Urinary bladder (tissue), 4 donors: Measurements from ENCODE around the gene ZMYM5. TPM values are rescaled to one million over a fixed set of nuclear protein-coding genes. Genes with fewer than 3 reads are reported as not detected.
A peak's percentile ranks its signal among the peaks of the same experiment; 100 is the strongest.
"Not testable (repeated sequence)": the region's sequence is repeated elsewhere in the genome, so short reads cannot be mapped to it uniquely, and the experiment has no call there.

Experiments
- DNase-seq: peaks from one replicate; pipeline ENCODE4 v3.0.0-alpha.2; 2015; ENCODE audit errors: extremely low spot score
- H3K27ac ChIP-seq: one replicate; pipeline ENCODE4 v1.5.1; 2013; ENCODE audit warnings: low read depth, mild to moderate bottlenecking, moderate library complexity
- H3K36me3 ChIP-seq: one replicate; pipeline ENCODE4 v1.6.1; 2013; ENCODE audit warnings: mild to moderate bottlenecking, moderate library complexity; ENCODE audit not compliant: insufficient read depth
- H3K4me1 ChIP-seq: one replicate; pipeline ENCODE4 v1.6.1; 2013; ENCODE audit warnings: mild to moderate bottlenecking, moderate library complexity; ENCODE audit not compliant: insufficient read depth
- H3K4me3 ChIP-seq: one replicate; pipeline ENCODE4 v1.5.1; 2013; ENCODE audit warnings: low read depth, low read length
- WGBS: extraction: QIAGEN DNeasy Blood & Tissue Kit; methylation state at CpG from one replicate; pipeline ENCODE4 v1.1.7; 2013; 5-methylcytosine and 5-hydroxymethylcytosine counted together
- polyA plus RNA-seq: library from polyadenylated mRNA; stranded (reverse); fragments of 200-250 nt; gene quantifications from one replicate; pipeline ENCODE4 v1.2.3, GENCODE V29; 2013
- total RNA-seq: library from RNA; depleted of rRNA; stranded (reverse); fragments of >200 nt; gene quantifications from one replicate; pipeline ENCODE4 v1.2.3, GENCODE V29; 2014
- donor health status: healthy with polysubstance abuse.
- donor health status: healthy.

Gene ZMYM5
- total RNA-seq = 41.0 TPM
- polyA plus RNA-seq = 9.7 TPM

DNA sequence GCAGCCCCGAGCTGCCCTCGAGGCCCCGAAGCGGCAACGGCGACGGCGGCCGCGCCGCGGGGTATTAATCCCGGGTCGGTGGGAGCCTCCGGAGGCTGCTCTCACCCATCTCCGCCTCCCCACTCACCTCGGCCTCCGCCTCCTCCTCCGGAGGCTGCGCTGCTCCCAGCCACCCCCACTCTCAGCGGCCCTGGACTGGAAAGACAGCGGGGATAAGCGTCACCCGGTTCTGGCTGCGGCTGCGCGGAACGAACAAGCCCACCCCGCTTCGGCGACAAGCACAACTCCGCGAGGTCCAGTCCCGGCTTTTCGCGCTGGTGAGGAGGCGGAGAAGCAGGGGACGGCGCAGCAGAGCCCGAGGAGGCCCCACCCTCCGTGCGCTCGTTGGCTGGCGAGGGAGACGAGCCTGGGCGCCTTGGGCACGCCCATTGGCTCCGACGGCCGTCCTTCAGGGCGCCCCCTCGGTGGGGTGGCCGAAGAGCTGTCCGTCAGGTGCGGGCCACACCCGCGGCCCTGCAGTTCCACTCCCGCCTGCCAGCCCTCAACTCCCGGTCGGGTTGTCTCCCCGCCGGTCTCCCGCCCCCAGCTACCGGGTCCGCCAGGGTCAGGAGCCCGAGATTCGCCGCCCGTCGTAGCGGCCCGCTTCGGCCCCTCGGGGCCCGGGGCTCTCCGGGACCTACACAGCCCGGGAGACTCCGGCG is at the start of gene ZMYM5:
TSS of gene ZMYM5 (minus strand) at position 327 of the 701 bp plus-strand sequence. CDS start 11,469 bp downstream, outside the sequence.
- H3K36me3 ChIP-seq = no peaks in the 10 kb centered on the region
- peak within 1 kb of the TSS; percentile 80 for H3K4me3 ChIP-seq
- H3K27ac ChIP-seq = peak within 1 kb of the TSS; percentile 98
- H3K4me1 ChIP-seq = peaks cover 4% of the 10 kb centered on the region
- WGBS = under 1% methylated on average over 79 of the region's 79 CpGs
- peak; percentile 98 for DNase-seq

DNA sequence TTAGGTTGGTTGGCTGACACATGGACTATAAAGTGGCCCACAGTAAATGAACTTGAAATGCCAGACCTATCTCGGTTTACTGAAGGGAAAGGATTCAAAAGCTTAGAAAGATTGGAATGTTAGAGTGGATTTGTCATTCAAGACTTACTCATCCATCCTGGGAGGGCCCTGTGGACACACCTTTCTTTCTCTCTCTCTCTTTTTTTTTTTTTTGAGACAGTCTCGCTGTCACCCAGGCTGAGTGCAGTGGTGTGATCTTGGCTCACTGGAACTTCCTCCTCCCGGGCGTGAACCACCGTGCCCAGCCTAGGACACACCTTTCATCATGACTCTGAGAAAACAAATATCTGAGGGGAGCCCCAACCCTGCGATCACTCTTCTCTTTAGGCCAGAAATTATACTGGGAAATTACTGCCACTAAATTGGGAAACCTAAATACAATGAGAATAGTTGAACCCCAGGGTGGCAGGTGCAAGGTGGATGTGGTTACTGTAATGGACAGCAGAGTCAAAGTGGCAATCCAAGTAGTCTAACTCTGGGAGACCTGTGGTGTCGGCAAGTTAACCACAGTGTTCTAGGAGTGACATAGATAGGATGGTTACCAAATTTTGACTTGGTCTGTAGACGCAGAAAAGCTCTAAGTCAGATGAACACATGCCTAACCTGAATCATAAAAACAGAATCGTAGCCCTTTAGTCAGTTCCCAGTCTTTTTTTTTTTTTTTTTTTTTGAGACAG is 47.1 kb upstream of the ZMYM5 start:
- no peak for DNase-seq
- no peaks in the 10 kb centered on the region for H3K4me1 ChIP-seq
- no peak overlapping the region for H3K4me3 ChIP-seq
- H3K27ac ChIP-seq = no peak overlapping the region
- WGBS = 83% methylated on average over 9 of the region's 9 CpGs
- H3K36me3 ChIP-seq = no peaks in the 10 kb centered on the region

DNA sequence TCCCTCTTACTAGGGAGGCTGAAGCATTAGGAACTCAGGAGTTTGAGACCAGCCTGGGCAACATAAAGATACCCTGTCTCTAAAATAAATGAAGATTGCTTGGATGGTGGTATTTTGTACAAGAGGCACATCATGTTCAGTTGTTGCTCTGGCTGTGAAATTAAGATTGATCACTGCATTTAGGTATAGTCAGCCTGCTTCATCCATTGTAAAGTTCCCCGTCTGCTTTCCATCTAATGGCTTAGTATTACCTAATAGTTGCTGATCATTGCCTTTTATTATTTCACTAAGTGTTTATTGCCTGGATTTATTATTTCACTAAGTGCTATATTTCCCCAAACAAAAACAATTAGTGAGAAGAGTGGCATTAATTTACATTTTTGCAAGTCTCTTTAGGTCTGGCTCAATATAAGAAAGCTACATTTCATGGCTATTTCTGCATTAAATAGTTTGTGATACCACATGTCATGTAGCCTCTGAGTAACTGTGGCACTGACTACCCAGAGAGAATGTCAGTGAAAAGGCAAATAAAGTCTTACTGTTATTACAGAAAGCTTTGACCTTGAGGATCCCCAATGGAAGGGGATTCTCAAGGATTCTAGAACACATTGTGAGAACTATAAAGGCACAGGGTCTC is 45.0 kb upstream of the ZMYM5 start:
- 77% methylated on average over 1 of the region's 1 CpG for WGBS
- H3K27ac ChIP-seq = no peak overlapping the region
- DNase-seq = no peak
- no peaks in the 10 kb centered on the region for H3K4me1 ChIP-seq
- H3K36me3 ChIP-seq = no peaks in the 10 kb centered on the region
- no peak overlapping the region for H3K4me3 ChIP-seq

DNA sequence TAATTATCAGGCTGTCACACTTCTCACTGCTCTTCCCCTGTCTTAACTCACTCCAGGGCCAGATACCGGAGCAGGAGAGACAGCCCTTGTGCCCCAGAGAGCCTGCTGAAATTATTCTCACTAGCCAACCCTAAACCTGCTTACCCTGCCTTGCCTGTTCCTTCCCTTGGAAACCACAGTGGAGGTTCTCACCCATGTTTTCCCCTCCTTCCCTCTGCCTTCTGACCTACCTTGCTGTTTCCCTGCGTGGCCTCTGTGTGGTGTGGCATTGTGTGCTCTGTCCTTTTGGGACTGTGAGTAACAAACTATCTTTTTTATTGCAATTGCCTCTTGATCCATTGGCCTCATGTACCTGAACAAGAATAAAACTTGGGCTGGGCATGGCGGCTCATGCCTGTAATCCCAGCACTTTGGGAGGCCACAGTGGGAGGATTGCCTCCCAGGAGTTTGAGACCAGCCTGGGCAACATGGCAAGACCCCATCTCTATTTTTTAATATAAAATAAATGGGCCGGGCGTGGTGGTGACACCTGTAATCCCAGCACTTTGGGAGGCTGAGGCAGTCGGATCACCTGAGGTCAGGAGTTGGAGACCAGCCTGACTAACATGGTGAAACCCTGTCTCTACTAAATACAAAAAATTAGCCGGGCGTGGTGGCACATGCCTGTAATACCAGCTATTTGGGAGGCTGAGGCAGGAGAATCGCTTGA is 42.2 kb upstream of the ZMYM5 start:
- WGBS = 80% methylated on average over 9 of the region's 9 CpGs
- H3K27ac ChIP-seq, H3K36me3 ChIP-seq, H3K4me3 ChIP-seq, H3K4me1 ChIP-seq, DNase-seq: not testable (repeated sequence)

DNA sequence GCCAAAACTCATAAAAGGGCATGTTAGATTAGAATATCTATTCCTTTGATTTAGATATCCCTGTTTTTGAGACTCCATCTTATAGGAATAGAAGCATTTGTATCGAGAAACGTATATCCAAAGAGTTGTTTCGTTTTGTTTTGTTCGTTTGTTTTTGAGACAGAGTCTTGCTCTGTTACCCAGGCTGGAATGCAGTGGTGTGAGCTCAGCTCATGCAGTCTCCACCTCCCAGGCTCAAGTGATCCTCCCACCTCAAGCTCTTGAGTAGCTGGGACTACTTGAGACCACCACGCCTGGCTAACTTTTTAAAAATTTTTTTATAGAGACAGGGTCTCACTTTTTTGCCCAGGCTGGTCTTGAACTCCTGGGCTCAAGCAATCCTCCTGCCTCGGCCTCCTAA is 26.6 kb upstream of the ZMYM5 start:
- H3K4me3 ChIP-seq = no peak overlapping the region
- DNase-seq = no peak
- no peaks in the 10 kb centered on the region for H3K4me1 ChIP-seq
- 86% methylated on average over 6 of the region's 6 CpGs for WGBS
- peaks cover 1% of the 10 kb centered on the region for H3K36me3 ChIP-seq
- H3K27ac ChIP-seq = no peak overlapping the region

DNA sequence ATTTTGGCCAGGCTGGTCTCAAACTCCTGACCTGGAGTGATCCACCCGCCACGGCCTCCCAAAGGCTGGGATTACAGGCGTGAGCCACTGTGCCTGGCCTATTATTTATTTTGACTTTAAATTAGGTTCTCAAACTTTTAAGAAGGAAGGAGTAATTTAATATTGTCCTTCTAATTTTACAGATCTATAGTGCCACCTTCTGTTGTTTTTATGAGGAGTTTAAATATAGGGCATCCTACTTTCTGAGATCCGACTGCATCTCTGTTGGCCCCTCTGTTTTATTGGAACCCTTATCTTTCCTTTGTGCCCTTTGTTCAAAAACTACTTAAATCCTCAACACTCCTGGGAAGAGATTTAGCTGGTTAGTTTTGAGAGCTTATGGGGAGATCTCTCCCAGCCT is 25.4 kb upstream of the ZMYM5 start:
- DNase-seq = no peak
- Histone ChIP-seq H3K27ac (no peak overlapping the region), H3K4me1 (no peaks in the 10 kb centered on the region), H3K36me3 (peaks cover 1% of the 10 kb centered on the region), H3K4me3 (no peak overlapping the region)
- 21% methylated on average over 4 of the region's 4 CpGs for WGBS

DNA sequence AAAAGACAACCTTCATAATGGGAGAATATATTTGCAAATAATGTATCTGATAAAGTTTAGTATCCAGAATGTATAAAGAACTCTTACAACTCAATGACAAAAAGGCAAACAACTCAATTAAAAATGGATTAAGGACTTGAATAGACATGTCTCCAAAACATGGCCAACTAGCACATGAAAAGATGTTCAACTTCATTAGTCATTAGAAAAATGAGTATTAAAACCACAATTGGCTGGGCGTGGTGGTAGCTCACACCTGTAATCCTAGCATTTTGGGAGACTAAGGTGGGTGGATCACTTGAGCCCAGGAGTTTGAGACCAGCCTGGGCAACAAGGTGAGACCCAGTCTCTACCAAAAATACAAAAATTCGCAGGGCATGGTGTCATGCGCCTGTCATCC is 18.8 kb upstream of the ZMYM5 start:
- WGBS = 93% methylated on average over 3 of the region's 3 CpGs

DNA sequence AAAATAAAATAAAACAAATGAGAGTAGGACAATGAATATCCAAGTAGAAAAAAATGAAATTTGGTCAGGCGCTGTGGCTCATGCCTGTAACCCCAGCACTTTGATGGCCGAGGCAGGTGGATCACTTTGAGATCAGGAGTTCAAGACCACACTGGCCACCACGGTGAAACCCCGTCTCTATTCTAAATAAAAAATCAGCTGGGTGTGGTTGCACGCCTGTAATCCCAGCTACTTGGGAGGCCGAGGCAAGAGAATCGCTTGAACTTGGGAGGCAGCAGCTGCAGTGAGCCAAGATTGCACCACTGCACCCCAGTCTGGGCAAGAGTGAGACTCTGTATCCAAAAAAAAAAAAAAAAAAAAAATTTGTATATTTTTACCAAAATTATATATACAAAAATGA is 18.2 kb upstream of the ZMYM5 start:
- no peak for DNase-seq
- no peak overlapping the region for H3K27ac ChIP-seq
- H3K4me3 ChIP-seq = no peak overlapping the region
- no peaks in the 10 kb centered on the region for H3K4me1 ChIP-seq
- WGBS = 93% methylated on average over 7 of the region's 7 CpGs
- peaks cover 1% of the 10 kb centered on the region for H3K36me3 ChIP-seq

More for the DNA sequence above, 18.8 kb upstream of the ZMYM5 start:
- Histone ChIP-seq H3K4me1 (no peaks in the 10 kb centered on the region), H3K36me3 (peaks cover 1% of the 10 kb centered on the region), H3K27ac (no peak overlapping the region), H3K4me3 (no peak overlapping the region)
- DNase-seq = no peak

DNA sequence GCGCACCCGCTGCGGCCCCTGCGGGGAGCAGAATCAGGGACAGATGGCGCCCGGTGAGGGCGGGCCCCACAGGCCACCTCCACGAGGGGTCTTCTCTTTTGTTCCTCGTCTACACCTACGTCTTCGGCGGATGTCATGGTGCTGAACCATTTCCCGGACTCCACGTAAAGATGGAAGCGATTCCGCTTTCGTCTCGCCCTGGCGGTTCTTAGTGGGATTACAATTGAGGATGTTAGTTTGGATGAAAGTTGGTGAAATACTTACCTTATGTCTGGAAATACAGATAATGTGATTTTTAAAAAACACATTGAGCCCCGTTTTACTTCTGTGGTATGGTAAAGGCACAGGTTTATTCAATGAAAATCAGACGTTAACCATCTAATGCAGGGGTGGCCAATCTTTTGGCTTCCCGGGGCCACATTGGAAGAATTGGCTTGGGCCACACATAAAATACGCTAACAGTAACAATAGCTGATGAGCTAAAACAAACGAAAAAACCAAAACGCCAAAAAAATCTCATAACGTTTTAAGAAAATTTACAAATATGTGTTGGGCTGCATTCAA is 1.4 kb upstream of the ZMYM5 start:
- H3K4me3 ChIP-seq = peak overlapping the region; percentile 67
- H3K27ac ChIP-seq = peak overlapping the region; percentile 98
- WGBS = 12% methylated on average over 26 of the region's 26 CpGs
- H3K4me1 ChIP-seq = peaks cover 4% of the 10 kb centered on the region
- DNase-seq = peak; percentile 54
- H3K36me3 ChIP-seq = no peaks in the 10 kb centered on the region

DNA sequence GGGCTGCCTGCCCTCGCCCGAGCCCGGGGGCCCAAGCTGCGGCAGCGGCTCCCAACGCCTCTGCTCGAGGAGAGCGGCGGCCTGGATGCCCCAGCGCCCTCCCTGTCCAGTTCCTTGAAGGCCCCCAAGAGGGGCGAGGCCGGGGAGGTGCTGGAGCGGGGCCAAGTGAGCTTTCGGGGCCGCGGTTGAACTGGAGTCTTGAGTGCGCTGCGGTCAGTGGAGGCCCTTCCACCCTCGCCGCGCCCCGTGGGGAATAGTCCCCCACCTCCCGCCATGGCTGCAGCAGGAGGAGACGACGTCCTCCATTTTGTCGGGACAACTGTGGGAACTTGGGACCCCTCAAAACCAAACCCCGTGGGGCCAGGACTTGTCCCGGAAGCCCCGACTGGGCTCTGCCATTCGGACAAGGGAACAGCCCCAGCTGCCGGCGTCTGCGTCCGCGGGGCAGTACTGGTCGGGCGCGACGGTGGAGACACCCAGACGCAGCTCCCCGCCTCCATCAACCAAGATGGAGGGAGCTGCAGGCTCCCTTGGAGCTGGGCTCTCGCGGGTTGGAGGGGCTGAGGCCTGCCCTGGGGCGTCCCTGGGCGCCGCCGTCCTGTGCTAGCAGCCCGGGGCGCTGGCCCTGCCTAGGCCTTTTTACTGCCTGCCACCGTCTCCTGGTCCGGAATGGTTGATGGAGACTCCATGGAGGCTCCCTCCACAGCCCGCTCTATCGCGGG is 736 bp upstream of the ZMYM5 start:
- peak overlapping the region; percentile 98 for H3K27ac ChIP-seq
- H3K4me1 ChIP-seq = peaks cover 4% of the 10 kb centered on the region
- peak; percentile 64 for DNase-seq
- no peaks in the 10 kb centered on the region for H3K36me3 ChIP-seq
- H3K4me3 ChIP-seq = peak overlapping the region; percentile 67
- WGBS = under 1% methylated on average over 54 of the region's 54 CpGs

DNA sequence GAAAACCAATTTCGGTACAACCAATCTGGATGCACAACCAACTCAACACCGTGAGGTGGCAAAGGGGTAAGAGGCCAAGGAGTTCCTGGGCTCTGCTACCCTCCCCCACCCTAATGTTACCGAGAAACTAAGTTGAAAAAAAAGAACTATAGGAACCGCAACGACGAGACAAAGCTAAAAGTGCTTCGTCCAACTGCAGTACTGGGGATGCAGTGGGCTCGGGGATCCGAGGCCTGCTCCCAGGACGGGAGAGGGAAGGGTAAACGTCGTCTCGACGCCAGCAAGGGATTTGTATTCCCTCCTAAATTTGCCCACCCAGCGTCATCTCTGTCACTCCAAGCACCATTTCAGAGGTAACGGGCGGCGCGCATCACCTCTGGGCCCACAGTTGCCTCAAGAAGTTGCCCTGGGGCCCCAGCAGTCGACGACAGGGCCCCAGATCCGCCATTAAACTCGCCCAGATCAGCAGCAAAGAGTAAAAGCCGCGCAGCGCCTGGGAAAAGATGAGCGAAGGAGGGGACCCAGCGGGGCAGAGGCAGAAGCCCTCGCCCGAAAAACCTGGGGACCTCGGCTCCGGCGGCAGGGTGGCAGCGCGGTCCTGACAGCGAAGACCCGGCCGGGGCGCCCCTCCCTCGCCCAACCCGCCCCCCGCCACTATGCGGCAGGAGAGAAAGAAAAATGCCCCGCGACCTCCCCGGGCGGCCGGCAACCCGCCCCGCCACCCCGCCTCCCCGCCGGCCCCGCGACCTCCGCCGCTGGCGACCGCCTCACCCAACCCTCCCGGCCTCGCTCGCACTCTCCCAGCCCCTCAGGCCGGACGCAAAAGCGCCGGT is 752 bp downstream of the ZMYM5 start:
- under 1% methylated on average over 63 of the region's 66 CpGs for WGBS
- H3K4me1 ChIP-seq = peaks cover 4% of the 10 kb centered on the region
- no peak for DNase-seq

DNA sequence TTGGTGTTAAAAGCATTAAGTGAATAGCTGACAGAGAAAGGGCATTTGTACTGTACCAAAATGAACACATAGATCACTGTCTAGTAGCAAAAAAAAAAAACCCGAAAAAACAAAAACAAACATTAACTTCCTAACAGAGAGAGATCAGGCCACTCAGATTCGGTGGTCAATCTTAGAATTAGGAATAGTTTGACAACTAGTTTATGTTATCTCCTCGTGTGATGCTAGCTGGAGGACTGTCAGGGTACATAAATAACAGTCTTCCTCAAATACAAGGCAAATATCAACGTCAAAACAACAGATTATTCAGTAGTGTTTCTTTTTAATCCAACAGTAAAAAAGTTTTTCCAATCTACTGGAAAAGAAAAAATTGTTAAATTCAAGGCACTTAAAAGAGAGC is 1.7 kb downstream of the ZMYM5 start:
- WGBS = 8% methylated on average over 4 of the region's 4 CpGs
- peak overlapping the region; percentile 19 for H3K27ac ChIP-seq
- peak overlapping the region; percentile 80 for H3K4me3 ChIP-seq
- H3K4me1 ChIP-seq = peaks cover 4% of the 10 kb centered on the region
- DNase-seq = no peak
- H3K36me3 ChIP-seq = no peaks in the 10 kb centered on the region

More for the DNA sequence above, 752 bp downstream of the ZMYM5 start:
- Histone ChIP-seq H3K4me3 (peak overlapping the region; percentile 80), H3K27ac (peak overlapping the region; percentile 97), H3K36me3 (no peaks in the 10 kb centered on the region)
